ENCODE measurements around the gene ATP8A2. TPM values are rescaled to one million over a fixed set of nuclear protein-coding genes. Genes with fewer than 3 reads are reported as not detected.
"Not testable (repeated sequence)": the region's sequence is repeated elsewhere in the genome, so short reads cannot be mapped to it uniquely, and the experiment has no call there.

The ATP8A2 gene
- total RNA-seq, 1 experiment from 2014 or later, result 0.26 TPM

- H3K27me3 Mint-ChIP-seq (ENCODE audit: insufficient read depth, unreplicated experiment), result no peaks in the 10 kb centered on the region
- no peaks in the 10 kb centered on the region for H3K36me3 Mint-ChIP-seq (ENCODE audit: insufficient read depth, unreplicated experiment)
- no peak overlapping the region for H3K4me3 Mint-ChIP-seq (ENCODE audit: unreplicated experiment)
- no peak for DNase-seq (ENCODE audit: unreplicated experiment)
- CTCF ChIA-PET, result interaction anchor here (1.4 kb wide), 1 partner anchor 9 kb away, joined by 3 read pairs; no protein-coding TSS in a partner anchor
- no TSS peak for BruUV-seq (replicated peaks)
- TF ChIP-seq, protein P1, sequence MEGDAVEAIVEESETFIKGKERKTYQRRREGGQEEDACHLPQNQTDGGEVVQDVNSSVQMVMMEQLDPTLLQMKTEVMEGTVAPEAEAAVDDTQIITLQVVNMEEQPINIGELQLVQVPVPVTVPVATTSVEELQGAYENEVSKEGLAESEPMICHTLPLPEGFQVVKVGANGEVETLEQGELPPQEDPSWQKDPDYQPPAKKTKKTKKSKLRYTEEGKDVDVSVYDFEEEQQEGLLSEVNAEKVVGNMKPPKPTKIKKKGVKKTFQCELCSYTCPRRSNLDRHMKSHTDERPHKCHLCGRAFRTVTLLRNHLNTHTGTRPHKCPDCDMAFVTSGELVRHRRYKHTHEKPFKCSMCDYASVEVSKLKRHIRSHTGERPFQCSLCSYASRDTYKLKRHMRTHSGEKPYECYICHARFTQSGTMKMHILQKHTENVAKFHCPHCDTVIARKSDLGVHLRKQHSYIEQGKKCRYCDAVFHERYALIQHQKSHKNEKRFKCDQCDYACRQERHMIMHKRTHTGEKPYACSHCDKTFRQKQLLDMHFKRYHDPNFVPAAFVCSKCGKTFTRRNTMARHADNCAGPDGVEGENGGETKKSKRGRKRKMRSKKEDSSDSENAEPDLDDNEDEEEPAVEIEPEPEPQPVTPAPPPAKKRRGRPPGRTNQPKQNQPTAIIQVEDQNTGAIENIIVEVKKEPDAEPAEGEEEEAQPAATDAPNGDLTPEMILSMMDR (IDR thresholded peaks at IDR 0.05; ENCODE audit: unreplicated experiment), result no peak
- no peaks in the 10 kb centered on the region for H3K9me3 Mint-ChIP-seq (ENCODE audit: unreplicated experiment)
- no peaks in the 10 kb centered on the region for H3K4me1 Mint-ChIP-seq (ENCODE audit: insufficient read depth, unreplicated experiment)
- POLR2A ChIA-PET, result no interaction called here
- H3K27ac Mint-ChIP-seq (ENCODE audit: low read depth, unreplicated experiment), result no peak overlapping the region
- intact Hi-C loops (cut with micrococcal nuclease), result no loop called here
These were observed 448.2 kb downstream of the ATP8A2 start for GRCh38 chr13:25819856-25820530.

- H3K27ac Mint-ChIP-seq (ENCODE audit: low read depth, unreplicated experiment), result no peak overlapping the region
- ChIA-PET POLR2A (interaction anchor here (1.1 to 1.7 kb wide), 2 partner anchors 13 to 39 kb away, joined by 3 to 4 read pairs; no protein-coding TSS in a partner anchor), CTCF (interaction anchor here (0.6 to 1.4 kb wide), 4 partner anchors 12 to 277 kb away, joined by 3 to 5 read pairs (median 3); no protein-coding TSS in a partner anchor)
- TF ChIP-seq, protein P1 (IDR thresholded peaks at IDR 0.05; ENCODE audit: unreplicated experiment), result no peak
- BruUV-seq (replicated peaks), result no TSS peak
- H3K36me3 Mint-ChIP-seq (ENCODE audit: insufficient read depth, unreplicated experiment), result no peaks in the 10 kb centered on the region
- no peaks in the 10 kb centered on the region for H3K9me3 Mint-ChIP-seq (ENCODE audit: unreplicated experiment)
- intact Hi-C loops (cut with micrococcal nuclease), result no loop called here
- no peak overlapping the region for H3K4me3 Mint-ChIP-seq (ENCODE audit: unreplicated experiment)
- H3K4me1 Mint-ChIP-seq (ENCODE audit: insufficient read depth, unreplicated experiment), result no peaks in the 10 kb centered on the region
- H3K27me3 Mint-ChIP-seq (ENCODE audit: insufficient read depth, unreplicated experiment), result no peaks in the 10 kb centered on the region
- DNase-seq (ENCODE audit: unreplicated experiment), result no peak
These were observed 450.0 kb downstream of the ATP8A2 start for GRCh38 chr13:25821776-25822175.

- POLR2A ChIA-PET; H3K36me3 Mint-ChIP-seq (ENCODE audit: insufficient read depth, unreplicated experiment); BruUV-seq (replicated peaks); H3K4me1 Mint-ChIP-seq (ENCODE audit: insufficient read depth, unreplicated experiment); H3K4me3 Mint-ChIP-seq (ENCODE audit: unreplicated experiment); H3K27ac Mint-ChIP-seq (ENCODE audit: low read depth, unreplicated experiment); intact Hi-C loops (cut with micrococcal nuclease); H3K9me3 Mint-ChIP-seq (ENCODE audit: unreplicated experiment); H3K27me3 Mint-ChIP-seq (ENCODE audit: insufficient read depth, unreplicated experiment): not testable (repeated sequence)
- CTCF ChIA-PET, result interaction anchor here (1.2 kb wide), 1 partner anchor 299 kb away, joined by 3 read pairs; no protein-coding TSS in a partner anchor
- DNase-seq (ENCODE audit: unreplicated experiment), result peak; percentile 3
These were observed 455.4 kb downstream of the ATP8A2 start for GRCh38 chr13:25827221-25827620.

GRCh38 chr13:25827831-25828465 lies 456.2 kb downstream of the ATP8A2 start:
- POLR2A ChIA-PET, result no interaction called here
- H3K4me3 Mint-ChIP-seq (ENCODE audit: unreplicated experiment), result no peak overlapping the region
- H3K27ac Mint-ChIP-seq (ENCODE audit: low read depth, unreplicated experiment), result no peak overlapping the region
- H3K27me3 Mint-ChIP-seq (ENCODE audit: insufficient read depth, unreplicated experiment), result no peaks in the 10 kb centered on the region
- no TSS peak for BruUV-seq (replicated peaks)
- no peak for DNase-seq (ENCODE audit: unreplicated experiment)
- CTCF ChIA-PET, result interaction anchor here (1.2 to 2.3 kb wide), 5 partner anchors 7 to 300 kb away, joined by 3 to 12 read pairs (median 3); no protein-coding TSS in a partner anchor
- no peaks in the 10 kb centered on the region for H3K36me3 Mint-ChIP-seq (ENCODE audit: insufficient read depth, unreplicated experiment)
- H3K4me1 Mint-ChIP-seq (ENCODE audit: insufficient read depth, unreplicated experiment), result no peaks in the 10 kb centered on the region
- TF ChIP-seq, protein P1 (IDR thresholded peaks at IDR 0.05; ENCODE audit: unreplicated experiment), result no peak
- H3K9me3 Mint-ChIP-seq (ENCODE audit: unreplicated experiment), result no peaks in the 10 kb centered on the region
- intact Hi-C loops (cut with micrococcal nuclease), result no loop called here

Data from MCF 10A (cell line).